Stimulated activated CD4-positive, alpha-beta T cell treated with anti-CD3 and anti-CD28 coated beads, Interleukin-2, amount 100 ng/mL, for 24 hours (primary cell): ENCODE measurements around the gene TMEM273.

Experiments
- DNase-seq, 2 donors: peaks; one replicate each; pipeline ENCODE4 v3.0.0-alpha.2; 2020

TMEM273 gene

DNA sequence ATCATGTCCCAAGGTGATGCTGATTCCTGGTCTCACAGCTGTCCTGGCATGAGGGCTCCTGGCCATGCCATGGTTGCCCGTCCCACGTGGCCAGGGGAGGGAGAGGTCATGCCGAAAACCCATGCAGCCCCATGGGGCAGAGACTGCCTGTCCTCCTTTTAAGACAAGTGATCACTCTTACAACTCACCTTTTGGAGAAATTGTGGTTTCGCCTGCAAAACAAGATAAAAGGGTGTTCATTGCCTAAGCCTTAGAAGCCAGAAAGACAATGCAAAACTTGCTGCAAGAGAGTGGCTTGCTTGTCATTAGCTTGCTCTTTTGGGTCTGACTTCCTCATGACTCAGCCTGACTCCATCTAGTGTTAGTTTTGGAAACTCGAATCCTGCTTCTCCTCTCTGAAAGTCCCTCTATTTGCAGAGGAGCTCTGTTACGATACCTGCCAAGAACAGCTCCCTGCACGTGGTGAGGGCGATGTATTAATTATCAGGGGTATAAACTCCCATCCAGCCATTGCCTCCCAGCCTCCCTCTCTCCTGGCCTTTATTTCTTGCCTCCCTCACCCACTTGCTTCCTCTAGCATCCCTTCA, 26.7 kb downstream of the TMEM273 start:
- DNase-seq, result no peak

DNA sequence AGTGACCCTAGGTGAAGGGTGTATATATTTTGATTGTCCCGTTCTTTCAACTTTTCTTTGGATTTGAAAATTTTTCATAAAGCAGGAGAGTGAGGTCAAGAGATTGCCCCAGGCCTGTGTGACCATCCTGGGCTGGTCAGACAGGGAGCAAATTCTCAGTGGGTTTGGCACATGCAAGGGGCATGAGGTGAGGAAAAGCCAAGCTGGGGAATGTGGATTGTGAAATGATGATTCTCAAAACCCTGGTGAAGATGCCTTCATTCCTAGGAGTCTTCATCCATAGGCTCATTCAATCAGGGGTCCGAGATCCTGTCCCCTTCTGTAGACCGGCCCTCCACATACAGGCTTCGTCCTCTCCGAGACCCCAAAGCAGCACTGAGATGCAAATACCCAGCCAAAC, 27.4 kb downstream of the TMEM273 start:
- no peak for DNase-seq

DNA sequence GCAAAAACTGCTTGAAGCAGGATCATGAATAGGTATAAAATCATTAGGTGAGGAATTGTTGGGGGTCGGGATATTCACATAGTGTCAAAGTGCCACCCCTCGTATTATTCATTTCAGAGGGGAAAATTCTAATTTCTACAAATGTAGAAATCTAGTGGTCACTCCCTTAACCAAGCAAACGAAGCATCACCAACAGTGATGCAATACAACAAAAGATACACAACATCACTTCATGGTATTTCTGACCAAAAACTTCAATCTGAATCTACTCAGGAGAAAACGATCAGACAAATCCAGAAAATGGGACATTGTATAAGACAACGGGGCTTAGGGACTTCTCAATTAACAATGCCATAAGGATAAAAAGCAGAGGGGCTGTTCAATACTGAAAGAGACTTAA, 28.1 kb downstream of the TMEM273 start:
- no peak for DNase-seq

DNA sequence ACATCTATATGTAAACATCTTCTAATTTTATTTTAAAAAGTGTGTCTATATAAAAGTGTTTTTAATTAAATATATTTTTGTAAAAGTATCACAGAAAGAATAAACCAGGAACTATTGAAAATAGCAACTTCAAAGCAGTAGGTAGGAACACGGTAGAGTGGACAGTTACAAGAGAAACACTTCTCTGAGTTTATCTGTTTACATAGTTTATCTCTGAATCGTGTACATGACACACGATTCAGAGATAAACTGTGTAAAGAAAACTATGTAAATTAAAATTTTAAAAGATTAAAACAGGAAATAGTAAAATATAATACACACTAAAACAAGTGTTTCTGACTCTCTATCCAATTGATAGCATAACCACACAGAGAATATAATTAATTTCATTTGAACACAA, 29.3 kb downstream of the TMEM273 start:
- DNase-seq, result no peak

DNA sequence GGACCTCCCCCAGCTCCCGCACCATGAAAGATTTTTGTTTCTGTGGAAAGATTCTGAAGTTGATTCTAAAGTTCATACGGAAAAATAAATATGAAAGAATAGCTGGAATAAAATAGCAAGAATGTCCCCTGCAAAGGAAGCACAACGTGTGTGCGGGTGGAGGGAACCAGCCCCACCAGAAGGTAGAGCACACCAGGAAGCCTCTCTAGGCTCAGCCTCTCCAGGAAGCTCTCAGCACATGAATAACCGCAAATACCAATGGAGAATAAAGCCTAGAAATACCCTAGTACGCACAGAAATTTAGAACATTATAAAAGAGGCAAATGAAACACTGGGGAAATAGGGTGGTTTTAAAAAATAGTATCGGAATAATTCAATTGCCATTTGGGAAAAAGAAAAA, 29.8 kb downstream of the TMEM273 start:
- no peak for DNase-seq

DNA sequence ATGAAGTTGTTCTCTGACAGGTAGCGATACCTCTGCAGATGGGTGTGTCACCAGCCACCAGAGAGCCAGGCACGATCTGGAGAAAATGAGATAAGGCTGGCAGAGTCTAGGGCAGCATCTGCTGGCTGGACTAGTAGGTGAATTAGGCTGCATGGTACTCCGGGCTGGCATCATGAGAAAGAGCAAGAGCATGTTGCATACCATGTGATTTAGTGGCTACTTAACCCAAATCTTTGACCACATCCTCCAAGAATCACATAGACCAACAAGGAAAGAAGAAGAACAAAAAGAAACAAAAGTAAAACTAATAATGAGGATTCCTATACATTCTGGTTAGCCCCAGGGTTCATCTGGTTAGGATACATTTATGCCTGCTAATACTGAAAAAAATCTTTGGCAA, 31.0 kb downstream of the TMEM273 start:
- no peak for DNase-seq

DNA sequence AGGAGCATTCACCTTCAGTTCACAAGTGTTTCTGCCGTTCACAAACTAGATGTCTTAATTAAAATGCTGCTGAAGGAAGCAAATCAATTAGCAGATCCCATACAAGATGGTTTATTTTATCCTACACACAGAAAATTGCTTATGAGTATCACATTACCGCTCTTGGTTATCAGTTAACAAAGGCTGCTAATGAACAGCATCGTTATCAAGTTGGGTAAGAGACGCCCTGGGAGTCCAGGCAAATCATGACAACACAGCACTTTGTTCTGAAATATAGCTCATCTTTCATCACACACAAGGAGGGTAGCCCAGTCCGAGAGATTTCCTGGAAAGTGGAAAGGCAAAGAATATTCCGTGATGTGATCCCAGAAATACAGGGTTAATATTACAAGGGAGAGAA, 33.5 kb downstream of the TMEM273 start:
- DNase-seq, result no peak

DNA sequence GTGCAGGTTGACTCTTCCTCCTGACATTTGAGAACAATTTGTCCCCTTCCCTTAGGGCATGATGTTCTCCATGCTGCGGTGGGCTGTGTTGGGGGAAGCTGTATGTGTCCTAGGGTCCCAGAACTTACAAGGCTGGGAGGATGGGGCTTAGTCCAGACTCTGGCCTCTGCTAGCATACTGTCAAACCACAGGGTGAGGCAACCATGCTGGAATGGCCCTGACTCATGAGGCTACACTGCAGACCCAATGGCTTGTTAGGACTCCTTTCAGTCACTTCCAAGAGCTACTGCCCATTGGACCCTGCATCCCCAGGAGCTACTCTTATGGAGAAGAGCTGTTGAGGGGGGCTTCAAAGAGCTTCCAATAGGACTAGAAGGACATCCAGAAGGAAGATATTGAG, 34.2 kb downstream of the TMEM273 start:
- DNase-seq, result no peak

DNA sequence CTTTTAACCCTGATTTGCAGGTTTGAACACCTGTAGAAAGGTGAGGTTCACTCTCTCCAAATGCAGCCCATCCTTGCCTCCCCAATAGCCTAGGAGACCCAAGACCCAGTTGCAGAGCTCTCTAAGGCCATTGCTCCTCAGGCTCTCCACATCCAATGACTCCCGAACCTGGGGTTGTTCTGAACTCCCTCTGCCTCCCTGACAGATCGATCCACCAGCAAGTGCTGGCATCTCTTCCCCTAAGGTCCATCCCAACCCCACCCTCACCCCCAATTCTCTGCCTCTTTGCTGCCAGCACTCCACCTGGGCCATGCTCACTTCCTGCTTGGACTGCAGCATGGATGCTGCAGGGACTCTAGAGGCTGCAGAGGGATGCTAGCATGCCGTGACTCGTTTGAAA, 35.1 kb downstream of the TMEM273 start:
- no peak for DNase-seq

DNA sequence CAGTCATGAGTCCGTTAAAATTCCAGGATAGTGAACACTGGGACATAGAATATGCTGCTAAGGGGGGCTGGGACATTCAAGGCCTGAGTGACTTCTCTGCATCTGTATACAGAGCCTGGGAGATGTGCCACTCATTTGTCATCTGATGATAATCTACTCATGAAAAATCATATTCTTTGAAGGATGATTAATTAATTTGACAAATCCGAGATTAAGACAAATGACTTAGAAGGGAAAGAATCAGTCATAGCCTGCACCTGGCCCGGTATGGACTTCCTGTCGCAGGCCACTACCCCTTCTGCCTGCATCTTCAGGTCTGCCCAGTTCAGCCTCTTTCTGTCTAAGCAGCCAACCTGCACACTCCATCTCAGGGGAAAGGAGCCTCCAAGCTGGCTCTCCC, 35.5 kb downstream of the TMEM273 start:
- no peak for DNase-seq

DNA sequence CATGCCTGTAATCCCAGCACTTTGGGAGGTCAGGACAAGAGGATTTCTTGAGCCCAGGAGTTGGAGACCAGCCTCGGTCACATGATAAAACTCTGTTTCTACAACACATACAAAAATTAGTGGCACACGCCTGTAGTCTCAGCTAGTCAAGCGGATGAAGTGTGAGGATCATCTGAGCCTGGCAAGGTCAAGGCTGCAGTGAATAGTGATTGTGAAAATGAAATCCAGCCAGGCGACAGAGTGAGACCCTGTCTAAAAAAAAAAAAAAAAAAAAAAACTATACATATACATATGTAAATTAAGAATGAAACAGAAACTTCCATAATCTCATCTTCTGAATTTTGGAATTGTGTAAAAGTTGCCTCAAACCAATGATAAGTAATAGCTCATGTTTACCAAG, 36.2 kb downstream of the TMEM273 start:
- DNase-seq, result no peak

DNA sequence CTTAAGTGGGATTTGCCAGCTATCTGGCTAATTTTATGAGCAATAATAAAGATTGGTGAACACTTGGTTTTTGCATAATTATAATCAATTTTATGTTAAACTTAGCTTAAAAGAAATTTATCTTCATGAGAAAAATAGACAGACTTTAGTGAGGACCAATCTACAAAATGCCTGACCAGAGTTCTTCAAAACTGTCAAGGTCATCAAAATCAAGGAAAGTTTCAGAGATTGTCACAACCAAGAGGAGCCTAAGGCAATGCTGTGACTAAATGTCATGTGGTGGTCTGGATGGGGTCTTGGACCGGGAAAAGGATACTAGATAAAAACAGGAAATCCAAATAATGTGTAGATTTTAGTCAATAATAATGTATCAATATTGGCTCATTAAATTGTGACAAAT, 36.7 kb downstream of the TMEM273 start:
- DNase-seq, result no peak

DNA sequence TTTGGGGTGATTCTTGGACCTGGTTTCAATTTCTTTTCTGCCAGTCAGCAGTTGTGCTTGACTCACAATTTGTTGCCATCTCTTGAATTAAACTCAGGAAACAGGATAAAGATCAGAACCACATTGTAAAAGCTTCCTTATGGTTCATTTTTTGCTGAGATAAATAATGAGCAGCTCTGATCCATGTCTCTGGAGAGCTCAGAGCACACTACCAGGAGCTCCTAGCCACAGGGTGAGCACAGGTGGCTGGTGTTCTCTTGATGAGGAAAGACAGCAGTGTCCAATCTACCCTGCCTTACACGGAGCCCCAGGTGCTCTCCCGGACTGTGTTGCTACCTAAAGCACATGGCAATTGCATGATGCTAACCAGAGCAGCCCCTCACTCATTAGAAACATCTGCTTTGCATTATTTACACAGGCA, 37.2 kb downstream of the TMEM273 start:
- DNase-seq, result no peak

DNA sequence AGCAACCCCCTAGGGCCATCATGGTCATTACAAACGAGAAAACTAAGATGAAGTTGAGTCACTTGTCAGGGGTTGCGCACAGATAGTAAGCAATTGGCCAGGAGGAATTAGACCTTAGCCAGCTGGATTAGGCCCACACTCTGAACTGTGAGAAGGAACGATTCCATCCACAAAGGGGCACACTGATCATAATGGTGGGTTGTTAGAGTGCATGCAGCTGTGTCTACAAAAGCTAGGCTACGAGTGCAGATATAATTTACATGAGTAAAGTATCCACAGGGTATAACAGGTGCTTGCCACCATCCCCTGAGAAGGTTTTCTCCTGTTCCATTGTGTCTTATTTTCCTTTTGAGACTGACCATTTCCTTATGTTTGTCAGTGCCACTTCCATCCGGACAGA, 37.8 kb downstream of the TMEM273 start:
- DNase-seq, result no peak

DNA sequence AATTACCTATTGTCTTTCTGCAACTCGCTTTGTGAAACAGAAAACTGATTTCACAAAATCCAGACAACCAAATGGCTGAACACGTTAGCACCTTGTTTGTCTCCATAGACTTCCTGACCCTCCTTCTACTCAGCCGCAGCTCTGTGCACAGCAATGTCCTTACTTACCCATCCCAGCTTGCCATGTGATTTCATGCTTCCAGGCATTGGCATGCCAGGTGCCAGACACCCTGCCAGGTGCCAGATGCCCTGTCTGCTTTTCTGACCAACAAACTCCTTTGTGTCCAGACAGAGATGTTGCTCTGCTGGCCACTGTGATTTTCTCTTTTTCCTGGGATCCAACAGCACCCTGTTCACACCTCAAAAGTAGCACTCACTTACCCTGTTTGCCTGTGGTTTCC, 38.3 kb downstream of the TMEM273 start:
- no peak for DNase-seq

DNA sequence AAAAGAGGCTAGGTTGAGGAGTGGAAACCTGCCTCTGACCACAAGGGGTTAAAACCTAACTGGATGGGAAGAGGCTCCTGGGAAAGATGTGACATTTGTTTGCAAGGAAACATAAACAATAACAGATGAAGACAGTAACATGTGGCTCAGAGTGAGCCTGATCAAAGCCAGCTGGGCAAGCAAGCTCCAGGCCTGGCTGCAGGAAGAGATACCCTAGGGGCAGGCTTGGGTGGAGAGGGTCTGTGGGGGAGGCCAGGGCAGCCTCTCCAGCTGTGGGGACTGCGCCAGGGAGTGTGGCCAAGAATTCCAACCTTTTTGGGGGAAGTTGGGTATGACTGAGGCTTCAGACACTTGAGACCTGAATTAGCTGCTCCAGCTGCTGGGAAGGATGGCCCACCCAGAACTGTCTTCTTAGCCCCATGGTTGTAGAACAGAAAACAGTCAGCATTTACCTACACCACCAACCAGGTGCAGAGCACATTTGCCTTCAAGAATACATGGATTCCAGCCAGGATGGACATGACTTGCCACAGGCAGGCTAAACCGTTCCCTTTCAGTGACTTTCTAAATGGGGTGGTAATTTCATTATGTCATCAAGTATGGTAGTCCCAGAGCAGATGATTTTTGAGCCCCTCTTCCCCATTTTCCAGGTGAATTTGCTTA, 44.0 kb downstream of the TMEM273 start:
- no peak for DNase-seq

DNA sequence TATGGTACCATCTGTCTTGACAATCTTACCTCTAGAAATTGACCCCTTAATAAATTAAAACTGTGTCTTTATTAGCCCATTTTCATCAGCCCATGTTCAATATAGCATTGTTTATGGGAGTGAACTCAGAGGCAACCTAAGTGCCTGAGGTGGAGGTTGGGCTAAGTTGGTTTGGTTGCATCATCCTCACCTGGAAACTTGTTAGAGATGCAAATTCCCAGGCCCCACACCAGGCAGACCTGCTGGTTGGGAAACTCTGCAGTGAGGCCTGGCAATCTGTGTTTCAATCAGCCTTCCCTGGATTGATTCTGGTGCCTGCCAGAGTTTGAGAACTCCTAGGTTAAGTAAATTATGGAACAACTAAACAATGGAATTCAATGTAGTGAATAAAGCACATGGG, 44.9 kb downstream of the TMEM273 start:
- DNase-seq, result no peak

DNA sequence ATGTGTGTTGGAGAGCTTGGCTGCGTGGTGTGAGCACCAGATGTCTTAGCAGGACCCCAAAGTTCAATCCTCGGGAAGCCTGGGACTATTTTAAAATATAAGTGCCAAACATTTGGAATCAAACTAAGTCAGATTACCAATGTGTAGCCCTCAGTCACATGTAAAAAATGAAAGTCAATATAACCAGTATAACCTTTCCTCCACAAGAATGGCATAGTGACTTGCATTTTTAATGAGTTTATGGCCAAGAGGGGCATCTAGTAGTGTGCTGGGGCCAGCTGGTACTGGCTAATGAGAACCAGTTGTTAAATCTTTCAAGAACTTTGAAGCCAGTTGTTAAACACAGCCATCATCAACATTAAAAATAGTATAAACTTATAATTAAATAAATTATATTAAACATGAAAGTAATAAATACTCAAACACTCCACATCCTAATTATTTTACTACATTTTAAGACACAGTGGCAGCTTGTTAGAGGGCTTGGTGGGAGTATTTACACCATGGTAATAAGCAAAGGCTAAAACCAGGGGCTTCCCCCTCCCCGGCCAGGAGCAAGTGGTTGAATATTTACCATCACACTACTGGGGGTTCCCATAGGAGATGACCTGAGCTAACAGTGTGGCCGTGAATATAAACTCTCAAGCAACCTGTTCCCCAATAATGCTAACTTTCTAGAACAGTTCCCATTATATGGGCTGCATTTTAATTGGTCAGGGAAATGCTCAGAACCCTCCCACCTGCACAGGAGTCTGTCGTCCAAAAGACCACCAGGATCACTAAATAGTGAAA, 46.5 kb downstream of the TMEM273 start:
- no peak for DNase-seq

DNA sequence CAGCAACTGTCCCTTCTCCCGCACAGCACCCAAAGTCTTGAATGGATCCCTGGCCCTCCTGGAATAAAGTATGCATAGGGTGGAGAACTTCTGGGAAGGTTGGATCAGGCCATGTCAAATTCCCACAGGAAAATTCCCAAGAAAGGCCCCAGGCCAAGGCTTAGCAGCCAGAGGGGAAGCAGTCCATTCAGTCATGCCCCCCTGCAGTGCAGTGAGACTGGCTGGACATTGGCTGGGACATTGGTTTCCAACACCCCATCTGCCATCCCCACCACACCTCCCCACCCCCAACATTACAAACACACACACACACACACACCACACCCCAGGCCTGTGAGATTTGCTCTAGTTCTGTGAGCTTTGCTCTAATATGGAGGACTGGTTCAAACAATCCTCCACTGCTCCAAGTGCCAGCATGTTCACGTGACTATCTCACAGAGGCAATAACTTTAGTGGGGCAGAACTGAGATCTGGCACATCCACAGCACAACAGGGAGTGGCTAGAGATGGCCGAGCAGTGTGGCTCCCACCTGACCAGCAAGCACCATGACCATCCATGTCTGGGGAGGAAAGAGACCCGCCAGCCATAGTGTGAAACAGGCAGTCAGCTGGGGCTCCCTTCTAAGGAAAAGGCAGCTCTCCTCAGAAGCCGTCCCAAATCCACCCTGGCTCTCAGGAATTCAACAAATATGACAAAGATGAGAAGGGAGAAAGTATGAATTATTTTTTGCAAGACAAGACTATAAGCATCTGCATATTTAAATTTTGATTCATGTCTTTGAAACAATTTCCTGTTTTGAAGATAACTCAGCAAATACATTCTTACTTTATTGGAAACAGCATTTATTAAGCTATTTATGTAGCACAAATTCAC, 47.6 kb downstream of the TMEM273 start:
- DNase-seq, result no peak

DNA sequence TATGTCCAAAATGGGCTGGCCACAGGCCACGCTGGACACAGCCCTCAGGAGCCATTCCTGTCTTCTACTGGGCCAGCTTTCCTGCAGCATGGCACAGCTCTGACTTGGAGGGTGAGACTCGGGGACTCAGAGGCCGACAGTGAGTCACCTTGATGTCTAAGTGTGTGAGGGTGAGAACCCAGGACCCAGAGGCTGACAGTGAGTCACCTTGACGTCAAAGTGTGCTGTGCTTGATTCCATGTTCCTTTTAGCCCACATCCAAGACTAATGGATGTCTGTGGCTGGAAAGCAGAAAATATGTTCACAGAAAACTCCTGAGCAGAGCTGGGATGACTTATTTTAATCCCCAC, 48.4 kb downstream of the TMEM273 start:
- no peak for DNase-seq

DNA sequence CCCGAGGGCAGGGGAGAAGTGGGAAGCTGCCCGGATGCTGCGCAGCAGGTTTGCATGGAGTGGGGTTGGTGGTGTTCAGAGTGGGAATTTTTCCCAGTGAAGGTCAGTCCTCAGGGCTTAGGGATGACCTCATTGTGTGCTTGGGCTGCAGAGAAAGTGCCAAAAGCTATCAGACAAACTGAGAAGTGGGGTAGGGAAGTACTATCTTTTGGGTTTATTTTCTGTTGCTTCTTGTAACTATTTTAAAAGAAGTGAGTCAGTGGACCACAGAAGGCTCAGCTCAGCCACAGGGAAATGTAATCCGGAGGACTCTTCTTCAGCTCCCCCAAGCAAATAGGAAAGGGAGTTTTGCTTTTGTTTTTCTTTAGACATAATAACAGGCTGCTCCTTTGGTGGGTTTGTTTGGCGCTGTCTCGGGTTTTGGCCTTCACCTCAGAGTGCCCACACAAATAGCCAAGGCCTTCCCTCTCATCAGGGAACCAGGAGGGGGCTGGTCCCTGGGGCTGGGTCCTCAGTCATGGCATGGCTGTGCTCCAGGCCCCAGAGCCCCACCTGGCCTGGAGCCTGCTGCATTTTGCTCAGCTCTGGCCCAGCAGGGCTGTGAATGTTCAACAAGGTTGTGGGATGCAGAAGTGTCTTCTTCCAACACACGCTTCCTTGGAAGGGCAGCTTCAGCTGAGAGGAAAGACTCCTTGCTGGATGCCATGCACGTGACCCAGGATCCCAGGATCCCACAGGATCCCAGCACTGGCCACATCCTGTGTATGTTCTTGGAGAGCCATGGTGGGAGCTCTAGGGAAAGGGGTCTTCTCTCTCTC, 49.0 kb downstream of the TMEM273 start:
- DNase-seq, result no peak

DNA sequence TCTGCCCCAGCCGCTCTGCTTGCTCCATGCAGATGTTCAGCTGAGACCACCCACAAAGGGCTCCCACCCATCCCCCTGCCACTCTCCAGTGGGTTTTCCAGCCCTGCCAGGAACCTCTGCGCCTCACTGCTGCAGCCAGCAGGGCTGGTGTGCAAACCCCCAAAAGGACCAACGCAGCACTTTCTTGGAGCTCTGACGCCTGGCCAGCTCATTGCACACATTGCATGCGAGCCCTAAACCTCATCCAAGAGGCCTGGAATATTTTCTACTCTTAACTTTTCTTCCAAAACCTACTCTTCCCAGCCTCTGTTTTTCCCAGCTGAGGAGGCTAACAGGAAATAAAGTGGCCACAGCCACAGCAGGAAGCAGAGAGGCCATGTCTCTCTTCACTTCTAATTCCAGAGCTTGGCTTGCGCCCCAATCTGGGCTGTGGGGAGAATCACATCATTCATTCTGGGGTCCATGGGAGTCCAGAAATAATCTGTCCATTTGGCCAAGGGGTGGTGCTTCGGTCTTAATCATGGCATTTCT, 49.8 kb downstream of the TMEM273 start:
- DNase-seq, result no peak
